Cardiac muscle cell (in vitro differentiated cells and primary cell): Measurements from ENCODE around the gene ITGA2. TPM values are rescaled to one million over a fixed set of nuclear protein-coding genes. Genes with fewer than 3 reads are reported as not detected.
"Not testable (repeated sequence)": the region's sequence is repeated elsewhere in the genome, so short reads cannot be mapped to it uniquely, and the experiment has no call there.

ENCODE experiments used
- DNase-seq, 2 donors: peaks; one replicate each; pipeline versions ENCODE4 v3.0.0 to v3.0.0-alpha.2; 2010 to 2017; ENCODE audit warnings: low read depth in 1 of 2, low spot score in 1 of 2
- H3K27ac ChIP-seq: fragments of 200-600 bp; sonication (generic); 2 replicates; pipeline ENCODE4 v1.5.1; 2016
- H3K27me3 ChIP-seq: fragments of 200-600 bp; sonication (generic); 2 replicates; pipeline ENCODE4 v1.6.0; 2016; ENCODE audit warnings: control low read depth
- H3K36me3 ChIP-seq: fragments of 200-600 bp; sonication (generic); 2 replicates; pipeline ENCODE4 v1.5.1; 2016; ENCODE audit warnings: control low read depth
- H3K4me1 ChIP-seq: fragments of 200-600 bp; sonication (generic); 2 replicates; pipeline ENCODE4 v1.8.1; 2017; ENCODE audit warnings: low read depth, mild to moderate bottlenecking, mixed run types
- H3K4me3 ChIP-seq: fragments of 200-600 bp; sonication (generic); 2 replicates; pipeline ENCODE4 v1.5.1; 2016; ENCODE audit warnings: mild to moderate bottlenecking
- H3K9me3 ChIP-seq: fragments of 200-600 bp; sonication (generic); 2 replicates; pipeline ENCODE4 v1.5.1; 2017; ENCODE audit warnings: low read depth, mild to moderate bottlenecking, control low read depth
- CTCF ChIP-seq: IDR thresholded peaks from 2 replicates; pipeline ENCODE4 v1.5.1; 2012; ENCODE audit warnings: low read depth, mild to moderate bottlenecking, low read length
- polyA plus RNA-seq: library from polyadenylated mRNA; unstranded; fragments of >200 nt; fragmentation: Nextera tagmentation; extraction: Ambion mirVana; gene quantifications from 2 replicates; pipeline ENCODE4 v1.2.1, GENCODE V29; 2016
- total RNA-seq: library from RNA; depleted of rRNA; stranded (reverse); fragments of >200 nt; gene quantifications from 2 replicates; pipeline ENCODE4 v1.2.3, GENCODE V29; 2016

ITGA2 gene
- total and polyA plus RNA-seq, 2 experiments from 2014 or later, result 0.57 to 2.3 TPM

GRCh38 chr5:53109443-53110127, 120.4 kb downstream of the ITGA2 start, which contains the start of gene MOCS2:
Gene MOCS2 (minus strand): TSS chr5:53109757. CDS start chr5:53107174, 2,583 bp downstream.
- peak within 1 kb of the TSS; percentile 65 for H3K4me3 ChIP-seq
- peak; percentile 95 for DNase-seq
- H3K4me1 ChIP-seq, result peaks cover 4% of the 10 kb centered on the region
- H3K36me3 ChIP-seq, result no peaks in the 10 kb centered on the region
- H3K9me3 ChIP-seq, result no peaks in the 10 kb centered on the region
- H3K27me3 ChIP-seq, result no peaks in the 10 kb centered on the region
- H3K27ac ChIP-seq, result peak within 1 kb of the TSS; percentile 74
- no peak for TF ChIP-seq CTCF

DNA sequence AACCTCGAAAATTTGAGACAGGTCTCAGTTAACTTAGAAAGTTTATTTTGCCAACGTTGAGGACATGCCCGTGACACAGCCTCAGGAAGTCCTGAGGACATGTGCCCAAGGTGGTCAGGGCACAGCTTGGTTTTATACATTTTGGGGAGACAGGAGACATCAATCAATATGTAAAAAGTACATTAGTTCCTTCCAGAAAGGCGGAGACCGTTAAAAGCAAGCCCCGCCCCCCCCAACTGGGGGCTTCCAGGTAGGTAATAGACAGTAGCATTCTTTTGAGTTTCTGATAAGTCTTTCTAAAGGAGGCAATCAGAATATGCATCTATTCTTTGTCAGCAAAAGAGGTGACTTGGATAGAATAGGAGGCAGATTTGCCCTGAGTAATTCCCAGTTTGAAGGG, 121.0 kb downstream of the ITGA2 start:
- Histone ChIP-seq H3K27me3 (no peaks in the 10 kb centered on the region), H3K36me3 (no peaks in the 10 kb centered on the region), H3K4me1 (peaks cover 4% of the 10 kb centered on the region), H3K27ac (peak overlapping the region; percentile 74), H3K4me3 (peak overlapping the region; percentile 65), H3K9me3 (no peaks in the 10 kb centered on the region)
- TF ChIP-seq CTCF, result no peak
- no peak for DNase-seq

- no peak for TF ChIP-seq CTCF
- H3K27me3 ChIP-seq, result no peaks in the 10 kb centered on the region
- H3K4me3 ChIP-seq, result no peak overlapping the region
- peaks cover 4% of the 10 kb centered on the region for H3K4me1 ChIP-seq
- H3K27ac ChIP-seq, result no peak overlapping the region
- no peaks in the 10 kb centered on the region for H3K36me3 ChIP-seq
- DNase-seq, result no peak
- no peaks in the 10 kb centered on the region for H3K9me3 ChIP-seq
Observed at GRCh38 chr5:53111139-53111538, 122.0 kb downstream of the ITGA2 start.

DNA sequence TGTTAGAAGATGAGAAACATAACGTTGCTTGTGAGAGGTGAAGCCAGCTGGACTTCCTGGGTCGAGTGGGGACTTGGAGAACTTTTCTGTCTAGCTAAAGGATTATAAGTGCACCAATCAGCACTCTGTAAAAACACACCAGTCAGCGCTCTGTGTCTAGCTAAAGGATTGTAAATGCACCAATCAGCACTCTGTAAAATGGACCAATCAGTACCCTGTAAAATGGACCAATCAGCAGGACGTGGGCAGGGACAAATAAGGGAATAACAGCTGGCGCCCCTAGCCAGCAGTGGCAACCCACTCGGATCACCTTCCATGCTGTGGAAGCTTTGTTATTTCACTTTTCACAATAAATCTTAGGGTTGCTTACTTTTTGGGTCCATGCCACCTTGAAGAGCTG, 123.2 kb downstream of the ITGA2 start:
- H3K36me3 ChIP-seq, H3K27me3 ChIP-seq, H3K4me1 ChIP-seq, H3K4me3 ChIP-seq, H3K27ac ChIP-seq, H3K9me3 ChIP-seq, DNase-seq: not testable (repeated sequence)

GRCh38 chr5:53112909-53113308, 123.8 kb downstream of the ITGA2 start:
- no peaks in the 10 kb centered on the region for H3K27me3 ChIP-seq
- H3K36me3 ChIP-seq, result no peaks in the 10 kb centered on the region
- H3K27ac ChIP-seq, result no peak overlapping the region
- TF ChIP-seq CTCF, result no peak
- DNase-seq, result no peak
- H3K4me1 ChIP-seq, result peaks cover 4% of the 10 kb centered on the region
- no peak overlapping the region for H3K4me3 ChIP-seq
- no peaks in the 10 kb centered on the region for H3K9me3 ChIP-seq

DNA sequence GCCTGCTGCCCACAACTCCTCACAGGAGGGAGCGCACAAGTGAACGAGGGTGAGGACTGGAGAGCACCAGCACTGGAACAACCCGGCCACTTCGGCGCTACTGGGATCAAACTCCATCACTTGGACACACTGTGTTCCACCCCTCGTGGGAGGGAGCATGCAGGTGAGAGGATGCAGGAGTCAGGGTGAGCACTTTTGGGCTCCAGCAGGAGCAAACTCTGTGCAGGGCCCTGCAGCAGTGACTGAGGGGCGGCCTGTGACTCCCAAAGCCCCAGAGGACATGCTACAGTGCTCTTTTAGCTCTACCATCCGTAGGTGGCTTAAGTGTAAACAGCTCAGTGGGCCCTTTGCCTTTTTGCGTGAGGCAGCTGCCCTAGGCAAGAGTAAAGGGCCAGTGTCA, 124.8 kb downstream of the ITGA2 start:
- Histone ChIP-seq H3K9me3 (no peaks in the 10 kb centered on the region), H3K4me1 (peaks cover 1% of the 10 kb centered on the region), H3K36me3 (no peaks in the 10 kb centered on the region), H3K27me3 (no peaks in the 10 kb centered on the region), H3K27ac (no peak overlapping the region), H3K4me3 (no peak overlapping the region)
- DNase-seq, result no peak
- no peak for TF ChIP-seq CTCF
